Aorta (tissue), 5 donors: Measurements from ENCODE around the gene KIF1A. TPM values are rescaled to one million over a fixed set of nuclear protein-coding genes. Genes with fewer than 3 reads are reported as not detected.

Source experiments
- ATAC-seq: fragments of 200-7000 bp; cut with Tn5 transposase; one replicate; pipeline ENCODE4 v1.9.1; 2022; ENCODE audit warnings: moderate library complexity; ENCODE audit not compliant: low FRiP score
- DNase-seq, 2 donors: peaks; one replicate each; pipeline ENCODE4 v3.0.0-alpha.2; 2020
- H3K27ac ChIP-seq, 2 donors: one replicate each; pipeline ENCODE4 v1.5.1; 2013; ENCODE audit warnings: low read length in 2 of 2, mild to moderate bottlenecking in 2 of 2, moderate library complexity in 2 of 2, control low read depth in 1 of 2, inconsistent platforms in 1 of 2, low read depth in 1 of 2
- H3K27me3 ChIP-seq, 2 donors: one replicate each; pipeline ENCODE4 v1.6.1; 2013; ENCODE audit warnings: control low read depth in 1 of 2, low read length in 1 of 2, mild to moderate bottlenecking in 1 of 2, moderate library complexity in 1 of 2; ENCODE audit not compliant: insufficient read depth in 2 of 2, control insufficient read depth in 1 of 2
- H3K36me3 ChIP-seq, 2 donors: one replicate each; pipeline ENCODE4 v1.6.1; 2013; ENCODE audit warnings: control low read depth in 1 of 2, low read length in 1 of 2, mild to moderate bottlenecking in 1 of 2; ENCODE audit not compliant: insufficient read depth in 2 of 2, control insufficient read depth in 1 of 2
- H3K4me1 ChIP-seq, 2 donors: one replicate each; pipeline ENCODE4 v1.6.1; 2013; ENCODE audit warnings: low read length in 2 of 2, control low read depth in 1 of 2, mild to moderate bottlenecking in 1 of 2, moderate library complexity in 1 of 2; ENCODE audit not compliant: insufficient read depth in 2 of 2, control insufficient read depth in 1 of 2
- H3K4me3 ChIP-seq, 2 donors: one replicate each; pipeline ENCODE4 v1.5.1; 2013; ENCODE audit warnings: low read length in 2 of 2, control low read depth in 1 of 2, mild to moderate bottlenecking in 1 of 2
- H3K9me3 ChIP-seq: one replicate; pipeline ENCODE4 v1.6.1; 2013; ENCODE audit warnings: mild to moderate bottlenecking, low read length; ENCODE audit not compliant: control insufficient read depth
- WGBS, 2 donors: extraction: QIAGEN DNeasy Blood & Tissue Kit; methylation state at CpG; one replicate each; pipeline ENCODE4 v1.1.7; 2013; 5-methylcytosine and 5-hydroxymethylcytosine counted together
- intact Hi-C, 2 donors: fragments of 100-400 bp; cut with DNase I; formaldehyde crosslinking; loops; one replicate each; pipeline versions ENCODE4 v1.14.2 to v1.15.0; 2022
- polyA plus RNA-seq, 2 donors: library from polyadenylated mRNA; stranded (reverse); fragments of 200-250 nt; gene quantifications; one replicate each; pipeline ENCODE4 v1.2.3, GENCODE V29; 2013
- total RNA-seq, 2 donors: library from RNA; stranded (reverse); fragmentation: NEBNext Ultra II Directional; extraction: Animal tissue kit (Norgen Biotek cat#: 25700); gene quantifications; one replicate each; pipeline ENCODE4 v1.2.1, GENCODE V29; 2021
- donor health status: healthy with polysubstance abuse.
- donor health status: Bipolar disorder and iron deficiency.
- donor health status: DM: no; HTN: no; CAD: no.
- donor health status: DM: no; HTN: no; CAD: no.
- donor health status: DM: yes; HTN: yes; CAD: no.

KIF1A gene
- total and polyA plus RNA-seq, 4 donors = 0.25 to 0.78 (median 0.72) TPM; not detected in 1

DNA sequence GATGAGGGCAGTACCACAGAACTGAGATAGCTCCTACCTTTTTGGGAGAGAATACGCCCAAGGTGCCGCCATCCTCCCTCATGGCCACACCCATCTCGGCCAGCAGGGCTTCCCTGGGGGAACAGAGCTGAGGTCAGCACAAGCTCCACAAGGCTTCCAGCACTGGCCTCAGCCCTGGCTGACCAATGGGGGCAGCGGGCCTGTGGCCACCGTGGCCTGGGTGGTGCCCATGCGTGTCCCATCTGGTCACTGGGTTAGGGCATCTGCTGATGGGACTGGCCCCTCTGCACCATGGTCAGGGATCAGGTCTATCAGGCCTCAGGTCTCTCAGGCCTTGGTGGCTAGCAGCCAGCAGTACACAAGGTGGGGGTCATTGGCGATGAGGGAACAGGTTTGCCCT is 50.9 kb downstream of the KIF1A start:
- Histone ChIP-seq H3K27me3 (no peaks in the 10 kb centered on the region), H3K9me3 (no peaks in the 10 kb centered on the region), H3K36me3 (no peaks in the 10 kb centered on the region), H3K4me3 (no peak overlapping the region), H3K27ac (no peak overlapping the region), H3K4me1 (no peaks in the 10 kb centered on the region)
- DNase-seq (no peak), ATAC-seq (no peak)
- intact Hi-C loops = no loop called here
- 96% methylated on average over 7 of the region's 7 CpGs for WGBS, 2 donors

GRCh38 chr2:240768216-240768615 is 51.8 kb downstream of the KIF1A start:
- H3K36me3 ChIP-seq = no peaks in the 10 kb centered on the region
- H3K4me3 ChIP-seq = no peak overlapping the region
- H3K9me3 ChIP-seq = no peaks in the 10 kb centered on the region
- intact Hi-C loops = no loop called here
- no peaks in the 10 kb centered on the region for H3K27me3 ChIP-seq
- no peak for ATAC-seq
- 86 to 94% methylated on average over 7 of the region's 7 CpGs for WGBS, 2 donors
- H3K27ac ChIP-seq = no peak overlapping the region
- no peaks in the 10 kb centered on the region for H3K4me1 ChIP-seq
- DNase-seq = no peak

DNA sequence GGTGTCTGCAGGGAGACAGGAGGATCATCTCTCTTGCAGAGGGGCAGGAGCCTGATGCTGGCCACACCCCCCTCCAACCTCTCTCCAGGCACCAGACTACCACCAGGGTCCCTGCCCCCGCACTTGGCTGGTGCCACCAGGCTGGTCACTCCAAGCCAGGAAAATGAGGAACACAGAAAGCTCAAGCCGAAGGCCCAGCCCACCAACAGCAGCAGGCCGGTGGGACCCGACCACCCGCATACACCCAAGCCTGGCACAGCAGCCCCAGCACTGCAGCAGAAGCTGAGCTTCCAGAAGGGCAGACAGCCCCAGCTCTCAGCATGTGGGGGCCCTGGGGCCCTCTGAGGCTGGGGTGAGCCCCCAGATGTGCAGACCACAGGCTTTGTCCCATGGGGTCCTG is 52.7 kb downstream of the KIF1A start:
- DNase-seq (no peak), ATAC-seq (no peak)
- WGBS, 2 donors = 82 to 83% methylated on average over 5 of the region's 5 CpGs
- no peaks in the 10 kb centered on the region for H3K27me3 ChIP-seq
- no peaks in the 10 kb centered on the region for H3K36me3 ChIP-seq
- no peaks in the 10 kb centered on the region for H3K4me1 ChIP-seq
- H3K4me3 ChIP-seq = no peak overlapping the region
- H3K27ac ChIP-seq = no peak overlapping the region
- intact Hi-C loops = no loop called here
- no peaks in the 10 kb centered on the region for H3K9me3 ChIP-seq

- no peaks in the 10 kb centered on the region for H3K4me1 ChIP-seq
- WGBS, 2 donors = 91 to 92% methylated on average over 7 of the region's 7 CpGs
- DNase-seq (no peak), ATAC-seq (no peak)
- H3K27me3 ChIP-seq = no peaks in the 10 kb centered on the region
- no peak overlapping the region for H3K4me3 ChIP-seq
- H3K9me3 ChIP-seq = no peaks in the 10 kb centered on the region
- intact Hi-C loops = no loop called here
- no peaks in the 10 kb centered on the region for H3K36me3 ChIP-seq
- H3K27ac ChIP-seq = no peak overlapping the region
These were observed 53.9 kb downstream of the KIF1A start for GRCh38 chr2:240766072-240766471.

DNA sequence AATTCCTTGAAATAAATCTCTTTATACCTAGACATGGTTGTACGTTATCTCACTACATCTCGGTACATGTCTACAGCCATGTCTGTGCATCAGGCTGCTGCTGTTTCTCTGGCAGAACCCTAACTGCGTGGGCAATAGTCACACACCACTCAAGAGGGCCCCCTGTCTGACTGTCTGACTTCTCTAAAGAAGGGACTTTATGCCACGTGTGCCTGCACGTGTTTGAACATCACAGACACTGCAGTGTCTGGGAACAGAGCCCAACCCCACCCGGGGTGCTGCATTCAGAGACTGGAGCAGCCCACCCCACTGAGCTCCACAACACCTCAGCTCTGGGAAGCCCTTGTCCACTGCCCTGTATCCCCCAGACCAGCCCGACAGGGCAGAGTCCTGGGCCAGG is 55.0 kb downstream of the KIF1A start:
- no peak for ATAC-seq
- H3K4me3 ChIP-seq = no peak overlapping the region
- no peaks in the 10 kb centered on the region for H3K36me3 ChIP-seq
- H3K9me3 ChIP-seq = no peaks in the 10 kb centered on the region
- H3K4me1 ChIP-seq = no peaks in the 10 kb centered on the region
- no peak for DNase-seq
- H3K27me3 ChIP-seq = no peaks in the 10 kb centered on the region
- intact Hi-C loops = no loop called here
- H3K27ac ChIP-seq = no peak overlapping the region
- 80 to 85% methylated on average over 7 of the region's 7 CpGs for WGBS, 2 donors

GRCh38 chr2:240764605-240765004 is 55.4 kb downstream of the KIF1A start:
- Histone ChIP-seq H3K27ac (no peak overlapping the region), H3K27me3 (no peaks in the 10 kb centered on the region), H3K36me3 (no peaks in the 10 kb centered on the region), H3K4me3 (no peak overlapping the region), H3K9me3 (no peaks in the 10 kb centered on the region), H3K4me1 (no peaks in the 10 kb centered on the region)
- no peak for ATAC-seq
- intact Hi-C loops = no loop called here
- 83% methylated on average over 5 of the region's 5 CpGs for WGBS, 2 donors
- DNase-seq = no peak

GRCh38 chr2:240762971-240763370 is 57.0 kb downstream of the KIF1A start:
- Histone ChIP-seq H3K9me3 (no peaks in the 10 kb centered on the region), H3K4me3 (no peak overlapping the region), H3K36me3 (no peaks in the 10 kb centered on the region), H3K4me1 (no peaks in the 10 kb centered on the region), H3K27ac (no peak overlapping the region), H3K27me3 (no peaks in the 10 kb centered on the region)
- intact Hi-C loops = no loop called here
- DNase-seq (no peak), ATAC-seq (no peak)
- 95 to 96% methylated on average over 21 of the region's 21 CpGs for WGBS, 2 donors

DNA sequence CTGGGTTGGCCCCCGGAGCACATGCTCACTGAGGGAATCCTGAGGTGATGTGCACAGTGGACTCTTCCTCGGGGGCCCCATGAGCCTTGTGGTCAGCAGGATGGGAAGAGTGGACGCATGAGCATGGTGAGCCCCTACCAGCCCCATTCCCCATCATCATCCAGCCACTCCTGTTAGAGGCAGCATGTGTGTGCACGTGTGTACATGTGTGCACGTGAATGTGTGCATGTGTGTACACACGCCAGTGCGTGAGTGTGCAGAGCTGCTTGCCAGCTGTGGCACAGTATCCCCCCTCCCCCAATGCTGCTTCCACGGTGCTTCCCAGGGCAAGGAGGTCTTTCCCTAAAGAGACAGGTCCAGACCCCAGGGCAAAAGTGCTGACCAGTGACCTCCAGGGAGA is 57.8 kb downstream of the KIF1A start:
- no peaks in the 10 kb centered on the region for H3K36me3 ChIP-seq
- WGBS, 2 donors = 92 to 93% methylated on average over 8 of the region's 8 CpGs
- H3K4me3 ChIP-seq = no peak overlapping the region
- ATAC-seq (no peak), DNase-seq (no peak)
- intact Hi-C loops = no loop called here
- no peak overlapping the region for H3K27ac ChIP-seq
- H3K4me1 ChIP-seq = no peaks in the 10 kb centered on the region
- H3K9me3 ChIP-seq = no peaks in the 10 kb centered on the region
- H3K27me3 ChIP-seq = no peaks in the 10 kb centered on the region

DNA sequence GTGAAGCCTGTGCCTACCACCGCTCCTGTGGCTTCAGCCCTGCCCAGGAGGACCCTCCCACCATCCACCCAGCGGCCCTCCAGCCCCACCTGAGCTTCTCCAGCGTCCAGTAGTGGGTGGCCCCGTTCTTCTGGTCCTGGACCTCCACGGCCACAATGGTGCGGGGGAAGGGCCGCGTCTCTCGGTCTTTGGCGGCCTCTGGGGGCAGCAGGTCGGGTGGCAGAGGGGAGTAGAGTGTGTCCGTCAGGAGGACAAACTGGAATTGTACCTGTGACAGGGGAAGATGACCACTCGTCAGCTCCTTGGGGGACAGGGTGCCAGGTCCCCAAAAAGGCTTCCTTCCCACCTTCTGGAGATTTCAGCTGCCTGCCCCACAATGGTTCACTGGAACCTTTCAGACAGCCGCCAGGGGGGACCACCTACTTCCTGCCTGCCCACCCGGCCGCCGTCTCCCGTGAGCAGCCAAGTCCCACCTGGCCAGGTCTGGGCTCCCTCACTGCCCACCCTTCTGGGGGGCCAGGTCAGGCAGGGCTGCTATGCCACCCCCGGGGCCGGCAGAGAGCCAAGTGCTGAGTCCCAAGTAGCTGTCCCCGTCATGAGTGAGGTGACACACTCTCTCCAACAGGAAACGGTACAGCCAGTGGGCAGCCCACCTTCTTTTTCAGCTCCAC is 59.3 kb downstream of the KIF1A start:
- ATAC-seq (no peak), DNase-seq (no peak)
- H3K4me3 ChIP-seq = no peak overlapping the region
- H3K9me3 ChIP-seq = no peaks in the 10 kb centered on the region
- WGBS, 2 donors = 81 to 82% methylated on average over 22 of the region's 22 CpGs
- no peak overlapping the region for H3K27ac ChIP-seq
- no peaks in the 10 kb centered on the region for H3K4me1 ChIP-seq
- no peaks in the 10 kb centered on the region for H3K27me3 ChIP-seq
- no peaks in the 10 kb centered on the region for H3K36me3 ChIP-seq
- intact Hi-C loops = no loop called here
